ENCODE measurements around the gene MDGA2.
"Not testable (repeated sequence)": the region's sequence is repeated elsewhere in the genome, so short reads cannot be mapped to it uniquely, and the experiment has no call there.

Gene MDGA2

GRCh38 chr14:47262801-47263200 lies 412.6 kb downstream of the MDGA2 start:
- DNase-seq (ENCODE audit: insufficient read length) (no peak), FAIRE-seq (no peak)
- no peak for TF ChIP-seq POLR2AphosphoS5 (IDR thresholded peaks at IDR 0.05; ENCODE audit: low read depth, low read length)
- TF ChIP-seq TAF1 (IDR thresholded peaks at IDR 0.05; ENCODE audit: borderline replicate concordance, low read depth, low read length) = no peak
- TF ChIP-seq POLR2A (IDR thresholded peaks at IDR 0.05; ENCODE audit: low read depth, low read length) = no peak

- no peak for DNase-seq (ENCODE audit: insufficient read length)
- TF ChIP-seq POLR2A (IDR thresholded peaks at IDR 0.05; ENCODE audit: low read depth, low read length) (no peak), POLR2AphosphoS5 (IDR thresholded peaks at IDR 0.05; ENCODE audit: low read depth, low read length) (no peak), TAF1 (IDR thresholded peaks at IDR 0.05; ENCODE audit: borderline replicate concordance, low read depth, low read length) (no peak)
Observed at GRCh38 chr14:47261350-47261749, 414.1 kb downstream of the MDGA2 start.

DNA sequence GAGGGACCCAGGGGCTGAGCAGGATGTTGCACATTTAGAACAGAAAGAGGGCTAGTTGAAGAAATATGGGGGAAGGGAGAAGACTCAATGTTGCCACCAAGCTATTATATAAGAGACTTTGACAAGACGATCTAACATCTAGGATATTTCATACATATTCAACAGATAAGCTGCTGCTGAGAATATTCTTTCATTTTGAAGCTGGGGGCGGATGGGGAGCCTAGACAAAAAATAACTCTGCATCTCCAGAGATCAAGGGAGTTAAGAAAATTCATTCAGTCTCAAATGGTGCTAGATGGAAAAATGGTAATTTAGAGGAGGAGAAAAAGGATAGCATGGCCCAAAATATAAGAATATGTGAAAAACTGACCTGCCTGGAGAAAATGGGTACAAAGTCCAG lies 415.6 kb downstream of the MDGA2 start:
- TF ChIP-seq TAF1 (IDR thresholded peaks at IDR 0.05; ENCODE audit: borderline replicate concordance, low read depth, low read length) (no peak), POLR2A (IDR thresholded peaks at IDR 0.05; ENCODE audit: low read depth, low read length) (no peak), POLR2AphosphoS5 (IDR thresholded peaks at IDR 0.05; ENCODE audit: low read depth, low read length) (no peak)
- DNase-seq (ENCODE audit: insufficient read length) = no peak
- no peak for FAIRE-seq

More at GRCh38 chr14:47261350-47261749, 414.1 kb downstream of the MDGA2 start:
- FAIRE-seq = no peak

GRCh38 chr14:47257013-47257412 lies 418.4 kb downstream of the MDGA2 start:
- FAIRE-seq = no peak
- TF ChIP-seq POLR2AphosphoS5 (IDR thresholded peaks at IDR 0.05; ENCODE audit: low read depth, low read length) (no peak), TAF1 (IDR thresholded peaks at IDR 0.05; ENCODE audit: borderline replicate concordance, low read depth, low read length) (no peak), POLR2A (IDR thresholded peaks at IDR 0.05; ENCODE audit: low read depth, low read length) (no peak)

DNA sequence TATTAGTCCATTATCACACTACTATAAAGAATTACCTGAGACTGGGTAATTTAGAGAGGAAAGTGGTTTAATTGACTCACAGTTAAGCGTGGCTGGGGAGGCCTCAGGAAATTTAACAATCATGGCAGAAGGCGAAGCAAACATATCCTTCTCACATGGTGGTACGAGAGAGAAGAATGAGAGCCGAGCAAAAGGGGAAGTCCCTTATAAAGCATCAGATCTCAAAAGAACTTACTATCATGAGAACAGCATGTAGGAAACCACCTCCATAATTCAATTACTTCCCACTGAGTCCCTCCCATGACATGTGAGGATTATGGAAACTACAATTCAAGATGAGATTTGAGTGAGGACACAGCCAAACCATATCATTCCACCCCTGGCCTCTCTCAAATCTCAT lies 422.6 kb downstream of the MDGA2 start:
- no peak for TF ChIP-seq TAF1 (IDR thresholded peaks at IDR 0.05; ENCODE audit: borderline replicate concordance, low read depth, low read length)
- no peak for TF ChIP-seq POLR2A (IDR thresholded peaks at IDR 0.05; ENCODE audit: low read depth, low read length)
- TF ChIP-seq POLR2AphosphoS5 (IDR thresholded peaks at IDR 0.05; ENCODE audit: low read depth, low read length) = no peak
- no peak for DNase-seq (ENCODE audit: insufficient read length)
- no peak for FAIRE-seq

More at GRCh38 chr14:47257013-47257412, 418.4 kb downstream of the MDGA2 start:
- DNase-seq (ENCODE audit: insufficient read length) = no peak

DNA sequence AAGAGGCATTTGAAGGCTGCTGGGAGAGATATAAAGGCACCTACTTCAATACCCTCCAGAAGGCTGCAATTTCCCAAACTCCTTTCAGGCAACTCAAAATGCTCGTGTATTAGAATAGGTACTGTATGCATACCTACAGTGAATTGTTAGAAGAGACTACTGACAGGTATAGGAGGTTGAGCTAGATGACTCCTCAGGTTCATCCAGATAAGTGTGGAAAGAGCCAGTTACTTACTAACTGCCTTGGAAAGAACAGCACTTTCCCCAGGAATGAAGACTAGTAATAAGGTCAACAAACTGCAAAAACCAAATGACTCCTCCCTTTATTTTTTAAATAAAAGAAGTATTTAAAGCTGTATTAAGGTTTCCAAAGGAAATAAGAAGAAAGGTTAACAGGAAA lies 429.0 kb downstream of the MDGA2 start:
- FAIRE-seq (no peak), DNase-seq (ENCODE audit: insufficient read length) (no peak)
- TF ChIP-seq POLR2A (IDR thresholded peaks at IDR 0.05; ENCODE audit: low read depth, low read length) = no peak
- no peak for TF ChIP-seq TAF1 (IDR thresholded peaks at IDR 0.05; ENCODE audit: borderline replicate concordance, low read depth, low read length)
- TF ChIP-seq POLR2AphosphoS5 (IDR thresholded peaks at IDR 0.05; ENCODE audit: low read depth, low read length) = no peak

- not testable (repeated sequence) for DNase-seq (ENCODE audit: insufficient read length); FAIRE-seq
Observed at GRCh38 chr14:47242579-47242978, 432.8 kb downstream of the MDGA2 start.

- FAIRE-seq = no peak
- no peak for TF ChIP-seq POLR2A (IDR thresholded peaks at IDR 0.05; ENCODE audit: low read depth, low read length)
- no peak for TF ChIP-seq POLR2AphosphoS5 (IDR thresholded peaks at IDR 0.05; ENCODE audit: low read depth, low read length)
- TF ChIP-seq TAF1 (IDR thresholded peaks at IDR 0.05; ENCODE audit: borderline replicate concordance, low read depth, low read length) = no peak
- DNase-seq (ENCODE audit: insufficient read length) = no peak
Observed at GRCh38 chr14:47240748-47241437, 434.5 kb downstream of the MDGA2 start.

- TF ChIP-seq POLR2A (IDR thresholded peaks at IDR 0.05; ENCODE audit: low read depth, low read length) (no peak), POLR2AphosphoS5 (IDR thresholded peaks at IDR 0.05; ENCODE audit: low read depth, low read length) (no peak), TAF1 (IDR thresholded peaks at IDR 0.05; ENCODE audit: borderline replicate concordance, low read depth, low read length) (no peak)
- DNase-seq (ENCODE audit: insufficient read length) (no peak), FAIRE-seq (no peak)
Observed at GRCh38 chr14:47235619-47236018, 439.8 kb downstream of the MDGA2 start.

DNA sequence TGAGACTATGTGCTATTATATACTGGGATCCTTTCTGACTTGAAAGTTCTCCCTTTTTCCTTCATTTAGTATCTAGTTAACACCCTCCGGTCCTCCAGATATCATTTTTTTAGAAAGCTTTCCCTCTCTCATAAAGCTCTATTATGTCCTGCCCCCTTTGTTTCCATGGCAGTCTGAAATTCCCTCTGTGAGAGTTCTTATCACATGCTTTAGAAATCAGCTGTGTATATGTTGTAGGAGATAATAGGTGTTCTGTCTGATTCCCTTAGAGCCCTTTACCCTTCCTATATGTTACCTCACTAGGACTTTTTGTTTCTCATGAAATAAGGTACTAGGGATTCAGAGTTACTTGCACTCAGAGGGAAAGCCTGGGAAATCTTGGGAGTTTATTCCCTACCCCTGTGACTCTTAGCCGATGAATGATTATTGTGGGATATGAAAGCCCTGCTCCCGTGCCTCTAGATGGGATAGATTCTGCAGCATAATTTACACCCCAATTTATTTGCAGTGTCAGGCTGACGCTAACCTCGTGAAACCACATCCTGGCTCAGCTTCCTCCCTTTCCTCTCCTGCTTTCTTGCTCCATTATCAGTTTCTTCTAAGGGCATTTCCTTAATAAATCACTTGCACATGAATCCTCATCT lies 448.4 kb downstream of the MDGA2 start:
- FAIRE-seq (no peak), DNase-seq (ENCODE audit: insufficient read length) (no peak)
- TF ChIP-seq POLR2A (IDR thresholded peaks at IDR 0.05; ENCODE audit: low read depth, low read length) (no peak), TAF1 (IDR thresholded peaks at IDR 0.05; ENCODE audit: borderline replicate concordance, low read depth, low read length) (no peak), POLR2AphosphoS5 (IDR thresholded peaks at IDR 0.05; ENCODE audit: low read depth, low read length) (no peak)

DNA sequence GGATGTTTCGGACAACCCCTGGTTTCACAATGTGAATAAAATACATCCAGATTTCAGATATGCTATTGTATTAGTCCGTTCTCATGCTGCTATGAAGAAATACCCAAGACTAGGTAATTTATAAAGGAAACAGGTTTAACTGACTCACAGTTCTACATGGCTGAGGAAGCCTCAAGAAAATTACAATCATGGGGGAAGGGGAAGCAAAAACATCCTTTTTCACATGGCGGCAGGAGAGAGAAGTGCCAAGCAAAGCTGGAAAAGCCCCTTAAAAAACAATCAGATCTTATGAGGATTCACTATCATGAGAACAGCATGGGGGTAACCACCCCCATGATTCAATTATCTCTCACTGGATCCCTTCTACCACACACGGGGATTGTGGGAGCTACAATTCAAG lies 451.7 kb downstream of the MDGA2 start:
- FAIRE-seq (no peak), DNase-seq (ENCODE audit: insufficient read length) (no peak)
- no peak for TF ChIP-seq POLR2A (IDR thresholded peaks at IDR 0.05; ENCODE audit: low read depth, low read length)
- TF ChIP-seq POLR2AphosphoS5 (IDR thresholded peaks at IDR 0.05; ENCODE audit: low read depth, low read length) = no peak
- TF ChIP-seq TAF1 (IDR thresholded peaks at IDR 0.05; ENCODE audit: borderline replicate concordance, low read depth, low read length) = no peak

GRCh38 chr14:47220096-47220495 lies 455.3 kb downstream of the MDGA2 start:
- TF ChIP-seq POLR2A (IDR thresholded peaks at IDR 0.05; ENCODE audit: low read depth, low read length) = no peak
- no peak for TF ChIP-seq POLR2AphosphoS5 (IDR thresholded peaks at IDR 0.05; ENCODE audit: low read depth, low read length)
- no peak for TF ChIP-seq TAF1 (IDR thresholded peaks at IDR 0.05; ENCODE audit: borderline replicate concordance, low read depth, low read length)
- DNase-seq (ENCODE audit: insufficient read length) (no peak), FAIRE-seq (no peak)
